ENCODE results near the gene SUGCT. TPM values are rescaled to one million over a fixed set of nuclear protein-coding genes. Genes with fewer than 3 reads are reported as not detected.

SUGCT gene
- total RNA-seq, 1 experiment from 2014 or later = 17.1 TPM

DNA sequence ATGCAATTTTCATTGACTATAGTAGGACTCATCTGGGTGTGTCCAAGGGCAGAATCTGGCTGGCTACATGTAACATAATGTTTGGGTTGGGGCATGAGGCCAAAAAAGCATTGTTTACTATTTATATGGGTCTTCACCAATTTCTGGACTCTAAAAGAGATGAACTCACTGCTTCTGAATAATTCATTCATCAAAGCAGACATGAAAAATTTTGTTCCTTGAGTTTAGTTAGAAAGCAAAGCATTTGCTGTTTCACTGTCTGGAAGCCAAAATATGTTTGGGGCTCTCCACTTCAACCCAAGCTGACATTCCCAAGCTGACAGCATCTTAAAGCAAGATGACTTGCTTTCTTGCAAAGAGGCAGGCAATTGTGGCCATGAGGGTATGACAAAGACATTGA is 670.6 kb downstream of the SUGCT start:
- Histone ChIP-seq H3K4me3 (no peak overlapping the region), H3K9me3 (replicated peaks) (peaks cover 3% of the 10 kb centered on the region; the same call in 1 of the 2 replicates), H3K4me1 (replicated peaks) (peaks cover 75% of the 10 kb centered on the region), H3K27me3 (replicated peaks) (no peaks in the 10 kb centered on the region), H3K27ac (peak overlapping the region; percentile 81), H3K36me3 (no peaks in the 10 kb centered on the region)
- DNase-seq (ENCODE audit: low read depth in 1 of 2, low spot score in 2 of 2) = no peak

DNA sequence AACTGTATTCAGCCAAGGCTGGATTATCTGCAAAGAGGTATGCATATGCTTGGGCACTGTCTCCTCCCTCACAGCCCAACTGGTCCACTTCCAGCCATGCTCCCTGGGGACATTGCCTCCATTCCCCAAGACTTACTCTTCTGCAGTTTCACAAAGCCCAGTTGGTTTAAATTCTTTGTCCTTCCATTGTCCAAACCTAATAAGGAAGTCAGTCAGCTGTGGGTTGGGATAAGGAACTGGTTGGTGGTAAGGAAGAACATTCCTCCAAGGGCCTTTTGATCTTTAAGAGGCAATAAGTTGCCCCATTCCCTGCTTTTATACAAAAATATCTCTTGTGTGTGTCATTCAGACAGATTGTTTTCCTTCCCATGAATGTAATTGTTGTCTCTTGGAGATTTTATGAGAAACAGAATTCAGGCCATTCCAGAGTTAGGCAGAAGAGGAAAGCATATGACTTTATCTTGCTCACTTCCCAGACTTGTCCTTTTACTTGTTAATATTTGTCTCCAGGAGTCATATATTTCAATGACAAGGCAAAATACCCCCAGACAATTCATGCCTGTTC is 673.7 kb downstream of the SUGCT start:
- Histone ChIP-seq H3K9me3 (replicated peaks) (peaks cover 3% of the 10 kb centered on the region), H3K4me1 (replicated peaks) (peaks cover 65% of the 10 kb centered on the region), H3K36me3 (0 out of 2 replicates have a peak, but pooled peaks cover 2% of the 10 kb centered on the region), H3K27ac (peak overlapping the region; percentile 99), H3K4me3 (no peak overlapping the region), H3K27me3 (replicated peaks) (no peaks in the 10 kb centered on the region)
- DNase-seq (ENCODE audit: low read depth in 1 of 2, low spot score in 2 of 2) = peak; percentile 94 to 97

DNA sequence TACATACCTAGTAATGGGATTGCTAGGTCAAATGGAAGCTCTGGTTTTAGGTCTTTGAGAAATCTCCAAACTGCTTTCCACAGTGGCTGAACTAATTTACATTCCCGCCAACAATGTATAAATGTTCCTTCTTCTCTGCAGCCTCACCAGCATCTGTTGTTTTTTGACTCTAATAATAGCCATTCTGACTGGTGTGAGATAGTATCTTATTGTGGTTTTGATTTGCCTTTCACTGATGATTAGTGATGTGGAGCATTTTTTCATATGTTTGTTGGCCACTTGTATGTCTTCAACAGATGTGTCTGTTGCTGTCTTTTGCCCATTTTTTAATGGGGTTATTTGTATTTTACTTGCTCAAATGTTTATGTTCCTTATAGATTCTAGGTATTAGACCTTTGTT is 675.5 kb downstream of the SUGCT start:
- Histone ChIP-seq H3K4me3 (no peak overlapping the region), H3K9me3 (replicated peaks) (peaks cover 3% of the 10 kb centered on the region), H3K27me3 (replicated peaks) (no peaks in the 10 kb centered on the region), H3K36me3 (0 out of 2 replicates have a peak, but pooled peaks cover 2% of the 10 kb centered on the region), H3K4me1 (replicated peaks) (peaks cover 48% of the 10 kb centered on the region), H3K27ac (peak overlapping the region; percentile 99)
- peak in 1 of 2 experiments; percentile 20 for DNase-seq (ENCODE audit: low read depth in 1 of 2, low spot score in 2 of 2)

DNA sequence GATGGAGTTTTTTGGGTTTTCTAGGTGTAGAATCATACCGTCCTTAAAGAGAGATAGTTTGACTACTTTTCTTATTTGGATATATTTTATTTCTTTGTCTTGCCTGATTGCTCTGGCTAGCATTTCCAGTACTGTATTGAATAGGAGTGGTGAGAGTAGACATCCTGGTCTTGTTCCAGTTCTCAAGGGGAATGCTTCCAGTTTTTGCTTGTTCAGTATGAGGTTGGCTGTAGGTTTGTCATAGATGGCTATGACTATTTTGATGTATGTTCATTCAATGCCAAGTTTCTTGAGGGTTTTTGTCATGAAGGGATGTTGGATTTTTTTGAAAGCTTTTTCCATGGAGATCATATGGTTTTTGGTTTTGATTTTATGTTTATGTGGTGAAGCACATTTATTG is 676.9 kb downstream of the SUGCT start:
- H3K9me3 ChIP-seq (replicated peaks) = peaks cover 3% of the 10 kb centered on the region
- no peaks in the 10 kb centered on the region for H3K27me3 ChIP-seq (replicated peaks)
- H3K27ac ChIP-seq = no peak overlapping the region
- peaks cover 37% of the 10 kb centered on the region for H3K4me1 ChIP-seq (replicated peaks)
- DNase-seq (ENCODE audit: low read depth in 1 of 2, low spot score in 2 of 2) = no peak
- H3K36me3 ChIP-seq = 0 out of 2 replicates have a peak, but pooled peaks cover 2% of the 10 kb centered on the region
- H3K4me3 ChIP-seq = no peak overlapping the region

DNA sequence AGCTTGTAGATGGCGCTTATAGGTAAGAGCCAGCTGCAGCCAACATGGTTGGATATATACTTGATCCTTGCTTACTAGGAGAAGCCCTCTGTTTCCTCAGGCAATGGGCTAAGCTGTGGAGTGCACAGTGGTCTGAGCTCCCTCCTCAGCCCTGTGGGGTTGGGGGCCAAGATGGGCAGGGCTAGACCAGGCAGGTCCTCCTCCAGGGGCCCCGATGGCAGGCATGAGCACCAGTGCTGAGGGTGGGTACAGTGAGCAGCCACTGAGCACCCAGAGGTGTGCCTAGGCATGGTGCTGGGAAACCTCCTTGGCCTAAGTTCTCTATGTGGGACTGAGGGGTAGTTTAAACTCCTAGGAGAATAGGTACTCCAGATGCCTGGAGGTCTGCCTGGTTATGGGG is 680.2 kb downstream of the SUGCT start:
- H3K4me1 ChIP-seq (replicated peaks) = peaks cover 10% of the 10 kb centered on the region
- no peak overlapping the region for H3K4me3 ChIP-seq
- no peaks in the 10 kb centered on the region; the same call in none of the 2 replicates for H3K9me3 ChIP-seq (replicated peaks)
- 0 out of 2 replicates have a peak, but pooled peaks cover 4% of the 10 kb centered on the region for H3K36me3 ChIP-seq
- DNase-seq (ENCODE audit: low read depth in 1 of 2, low spot score in 2 of 2) = no peak
- H3K27ac ChIP-seq = no peak overlapping the region
- no peaks in the 10 kb centered on the region for H3K27me3 ChIP-seq (replicated peaks)

DNA sequence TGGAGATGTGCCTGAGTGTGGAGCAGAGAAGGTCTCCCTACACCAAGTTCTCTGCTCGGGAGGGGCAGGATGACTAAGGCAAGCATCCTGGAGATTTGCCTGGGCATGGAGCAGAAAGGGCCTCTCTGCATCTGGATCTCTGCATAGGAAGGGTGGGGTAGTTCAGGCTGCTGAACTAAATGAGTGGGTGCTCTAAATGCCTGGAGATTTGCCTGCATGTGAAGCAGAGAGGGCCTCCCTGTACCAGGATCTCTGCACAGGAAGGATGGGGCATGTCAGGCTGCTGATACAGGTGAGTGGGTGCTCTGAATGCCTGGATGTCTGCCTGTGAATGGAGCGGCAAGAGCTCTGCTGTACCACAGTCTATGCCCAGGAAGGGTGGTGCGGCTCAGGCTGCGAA is 680.7 kb downstream of the SUGCT start:
- no peak overlapping the region for H3K4me3 ChIP-seq
- no peak overlapping the region for H3K27ac ChIP-seq

DNA sequence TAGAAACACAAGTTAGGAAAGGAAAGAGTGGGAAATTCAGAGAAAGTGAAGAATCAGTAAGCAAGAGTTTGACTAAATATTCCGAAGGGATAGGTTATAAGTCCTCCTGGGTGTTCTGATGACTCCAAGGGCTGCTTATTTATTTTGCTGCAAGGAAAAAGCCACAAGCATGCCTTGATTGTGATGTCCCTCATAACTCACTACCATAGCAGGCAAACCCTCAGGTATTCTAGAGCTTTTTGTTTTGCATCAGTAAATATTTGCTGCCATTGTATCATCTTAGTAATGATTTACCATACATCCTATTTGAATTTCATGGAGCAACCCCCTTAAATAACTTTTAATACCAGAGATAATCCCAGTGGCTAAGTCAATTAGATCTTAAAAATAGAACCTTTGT is 688.1 kb downstream of the SUGCT start:
- H3K36me3 ChIP-seq = 0 out of 2 replicates have a peak, but pooled peaks cover 4% of the 10 kb centered on the region
- peak overlapping the region; percentile 96 for H3K27ac ChIP-seq
- H3K4me1 ChIP-seq (replicated peaks) = peaks cover 61% of the 10 kb centered on the region
- no peaks in the 10 kb centered on the region for H3K9me3 ChIP-seq (replicated peaks)
- H3K4me3 ChIP-seq = no peak overlapping the region
- H3K27me3 ChIP-seq (replicated peaks) = no peaks in the 10 kb centered on the region
- peak; percentile 79 to 92 for DNase-seq (ENCODE audit: low read depth in 1 of 2, low spot score in 2 of 2)

More for the DNA sequence above, 680.7 kb downstream of the SUGCT start:
- H3K9me3 ChIP-seq (replicated peaks) = no peaks in the 10 kb centered on the region; the same call in 1 of the 2 replicates
- peaks cover 5% of the 10 kb centered on the region for H3K4me1 ChIP-seq (replicated peaks)
- 0 out of 2 replicates have a peak, but pooled peaks cover 4% of the 10 kb centered on the region for H3K36me3 ChIP-seq
- DNase-seq (ENCODE audit: low read depth in 1 of 2, low spot score in 2 of 2) = no peak
- no peaks in the 10 kb centered on the region for H3K27me3 ChIP-seq (replicated peaks)

DNA sequence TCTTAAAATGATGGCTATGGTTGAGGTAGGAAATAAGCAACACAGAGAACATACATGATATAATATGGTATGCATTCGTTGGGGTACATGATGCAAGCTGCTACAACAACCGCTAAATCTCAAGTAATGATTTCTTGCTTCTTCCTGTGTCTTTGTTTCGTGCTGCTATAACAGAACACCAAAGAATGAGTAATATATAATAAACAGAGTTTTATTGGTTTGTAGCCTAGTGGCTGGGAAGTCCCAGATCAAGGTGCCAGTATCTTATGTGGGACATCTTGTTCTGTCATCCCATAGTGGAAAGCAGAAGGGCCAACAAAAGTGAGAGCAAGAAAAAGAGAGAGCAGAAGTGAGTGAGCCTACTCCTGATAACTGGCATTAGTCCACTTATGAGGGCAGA is 689.7 kb downstream of the SUGCT start:
- Histone ChIP-seq H3K4me1 (replicated peaks) (peaks cover 66% of the 10 kb centered on the region), H3K36me3 (0 out of 2 replicates have a peak, but pooled peaks cover 2% of the 10 kb centered on the region), H3K4me3 (no peak overlapping the region), H3K27ac (peak overlapping the region; percentile 96), H3K9me3 (replicated peaks) (no peaks in the 10 kb centered on the region), H3K27me3 (replicated peaks) (no peaks in the 10 kb centered on the region)
- peak; percentile 48 to 78 for DNase-seq (ENCODE audit: low read depth in 1 of 2, low spot score in 2 of 2)

DNA sequence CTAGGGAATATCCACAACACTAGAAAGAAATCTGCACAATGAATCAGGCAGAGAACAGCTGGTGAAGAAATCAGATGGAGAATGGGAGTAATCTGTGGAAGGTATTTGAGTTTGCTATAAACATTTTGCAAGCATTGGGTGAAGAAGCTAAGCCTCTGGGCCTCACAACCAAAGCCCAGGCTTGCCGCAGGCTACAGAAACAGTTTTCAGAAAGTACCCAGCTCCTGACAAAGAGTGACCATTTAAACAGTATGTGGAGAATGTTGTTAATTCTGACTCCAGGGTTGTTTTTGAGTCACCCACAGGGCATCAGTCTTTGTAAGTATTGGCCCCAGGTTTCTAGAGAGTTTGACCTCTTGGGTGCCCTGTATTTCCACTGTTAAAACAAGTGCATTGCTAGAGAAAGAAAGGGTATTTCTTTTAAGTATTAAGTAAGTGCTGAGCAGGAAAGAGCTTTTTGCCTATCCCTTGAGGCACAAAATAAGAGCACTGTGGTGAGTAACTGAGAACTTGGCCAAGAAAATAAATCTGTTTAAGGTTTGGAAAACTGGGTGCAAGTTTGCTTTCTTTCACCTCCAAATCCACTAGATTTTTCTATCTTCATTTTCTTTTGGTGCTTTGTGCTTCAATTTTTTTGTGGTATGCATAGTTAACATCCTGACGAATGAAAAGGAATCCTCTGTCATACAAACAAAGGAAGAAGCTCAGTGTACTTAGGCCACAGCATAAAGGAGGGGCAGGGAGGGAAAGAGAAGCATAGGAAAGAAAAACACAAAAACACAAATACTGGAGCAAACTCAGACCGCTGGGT is 691.8 kb downstream of the SUGCT start:
- Histone ChIP-seq H3K4me1 (replicated peaks) (peaks cover 78% of the 10 kb centered on the region), H3K27ac (peak overlapping the region; percentile 96), H3K27me3 (replicated peaks) (no peaks in the 10 kb centered on the region), H3K36me3 (0 out of 2 replicates have a peak, but pooled peaks cover 2% of the 10 kb centered on the region), H3K4me3 (no peak overlapping the region), H3K9me3 (replicated peaks) (no peaks in the 10 kb centered on the region)
- DNase-seq (ENCODE audit: low read depth in 1 of 2, low spot score in 2 of 2) = peak; percentile 56 to 86

DNA sequence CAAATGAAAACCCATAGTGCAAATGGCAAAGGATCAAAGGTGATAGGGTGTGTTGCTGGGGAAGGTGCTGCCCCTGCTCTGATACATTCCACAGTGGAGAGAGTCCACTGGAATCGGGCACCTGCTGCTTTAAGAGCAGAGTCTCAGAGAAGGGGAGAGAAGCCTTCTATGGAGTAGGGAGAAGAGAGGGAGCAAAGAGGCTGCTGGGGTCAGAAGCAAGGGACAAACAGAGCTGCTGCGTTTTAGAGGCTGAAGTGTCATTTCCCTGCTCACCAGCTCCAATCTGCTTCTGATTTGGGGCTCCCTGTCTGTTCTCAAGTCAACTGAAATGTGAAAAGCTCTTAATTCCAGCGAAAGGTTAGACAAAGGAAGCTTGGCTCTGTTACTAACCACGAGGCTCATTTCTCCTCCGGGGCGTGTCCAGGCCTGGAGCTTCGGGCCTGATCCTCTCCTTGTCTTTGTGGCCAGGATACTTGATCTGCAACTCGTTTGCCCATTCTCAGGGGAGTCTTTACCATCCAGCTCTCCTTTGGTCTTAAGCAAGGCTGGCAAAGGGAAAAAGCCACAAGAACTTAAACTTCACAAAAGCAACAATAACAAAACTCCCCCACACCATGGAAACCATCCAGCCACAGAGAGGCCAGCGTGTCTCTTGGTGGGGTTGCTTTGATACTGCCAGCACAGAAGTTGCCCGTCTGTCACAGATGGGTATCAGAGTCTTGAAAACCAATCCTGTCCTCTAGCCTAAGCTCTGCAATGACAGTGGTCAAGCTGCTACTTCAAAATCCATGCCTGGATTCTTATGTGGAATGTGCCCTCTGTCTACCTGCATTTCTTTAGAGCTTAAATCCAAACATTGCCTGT is 692.6 kb downstream of the SUGCT start:
- Histone ChIP-seq H3K4me3 (no peak overlapping the region), H3K4me1 (replicated peaks) (peaks cover 73% of the 10 kb centered on the region), H3K9me3 (replicated peaks) (no peaks in the 10 kb centered on the region), H3K27ac (peak overlapping the region; percentile 96), H3K36me3 (0 out of 2 replicates have a peak, but pooled peaks cover 2% of the 10 kb centered on the region), H3K27me3 (replicated peaks) (no peaks in the 10 kb centered on the region)
- peak; percentile 77 to 88 for DNase-seq (ENCODE audit: low read depth in 1 of 2, low spot score in 2 of 2)

DNA sequence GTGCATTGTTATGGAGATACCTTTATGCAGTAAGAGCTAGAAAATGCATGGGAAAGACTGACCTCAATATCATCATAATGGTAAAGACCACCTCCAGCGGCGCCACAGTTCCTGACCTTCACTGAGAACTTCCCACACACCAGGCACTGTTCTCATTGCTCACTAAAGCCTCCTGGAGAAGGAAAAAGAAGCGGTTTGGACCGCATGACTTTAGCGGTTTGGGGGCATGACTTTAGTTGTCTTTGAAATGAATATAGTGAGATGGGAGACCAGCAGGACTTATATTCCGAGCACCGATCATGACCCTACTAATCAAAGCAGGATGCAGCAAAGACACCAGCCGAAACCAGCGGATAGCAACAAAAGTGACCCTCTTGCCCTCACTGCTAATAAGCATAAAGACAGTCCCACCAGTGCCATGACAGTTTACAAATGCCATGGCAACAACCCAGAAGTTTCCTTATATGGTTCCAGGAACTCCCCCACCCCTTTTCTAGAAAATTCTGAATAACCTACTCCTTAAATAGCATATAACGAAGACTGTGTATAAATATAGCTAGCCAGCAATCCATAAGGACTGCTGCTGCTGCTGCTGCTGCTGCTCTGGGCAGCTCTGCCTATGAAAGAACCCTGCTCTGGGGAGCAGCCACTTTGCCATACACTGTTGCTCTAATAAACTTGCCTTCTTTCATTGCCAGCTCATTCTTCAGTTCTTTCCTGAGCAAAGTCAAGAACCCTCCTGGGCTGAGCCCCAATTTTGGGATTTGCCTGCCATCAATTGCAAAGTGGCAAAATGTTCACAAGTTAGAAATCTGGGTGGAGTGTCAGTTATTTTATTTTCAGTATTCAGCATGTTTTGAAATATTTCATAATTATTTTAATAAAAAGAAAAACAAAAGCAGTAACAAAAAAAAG is 694.1 kb downstream of the SUGCT start:
- 0 out of 2 replicates have a peak, but pooled peaks cover 2% of the 10 kb centered on the region for H3K36me3 ChIP-seq
- H3K9me3 ChIP-seq (replicated peaks) = no peaks in the 10 kb centered on the region
- no peak overlapping the region for H3K27ac ChIP-seq
- peaks cover 58% of the 10 kb centered on the region for H3K4me1 ChIP-seq (replicated peaks)
- no peak overlapping the region for H3K4me3 ChIP-seq
- H3K27me3 ChIP-seq (replicated peaks) = no peaks in the 10 kb centered on the region
- DNase-seq (ENCODE audit: low read depth in 1 of 2, low spot score in 2 of 2) = no peak

DNA sequence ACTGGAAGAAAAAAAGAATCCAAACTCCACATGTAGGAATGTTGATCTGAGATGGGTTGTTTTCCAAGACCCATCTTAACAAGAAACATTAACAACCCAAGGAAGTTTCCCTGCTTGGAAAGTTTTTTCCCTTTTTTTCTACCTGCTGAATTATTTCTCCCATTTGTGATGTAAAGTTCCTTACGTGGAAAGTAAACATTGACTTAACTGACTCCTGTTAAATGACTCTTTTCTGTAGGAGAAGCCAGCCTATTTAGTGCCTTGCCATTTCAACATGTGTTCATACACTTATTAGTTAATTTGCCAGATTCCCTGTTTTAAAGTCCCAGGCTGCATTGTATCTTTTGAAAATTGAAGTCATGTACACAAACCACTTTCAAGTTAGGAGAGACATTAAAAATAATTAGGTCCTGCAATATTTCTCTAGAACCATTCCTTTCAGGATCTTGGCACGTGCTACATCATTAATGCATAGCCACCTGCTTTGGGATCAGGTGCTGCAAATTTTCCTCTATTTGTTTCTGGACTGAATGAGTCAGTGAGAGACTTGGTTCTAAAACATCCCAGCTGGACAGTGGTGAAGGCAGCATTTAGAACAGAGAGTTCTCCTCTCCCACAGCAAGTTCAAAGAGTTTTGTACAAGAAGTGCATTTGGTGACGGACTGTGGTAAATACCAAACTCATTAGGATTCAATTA is 698.5 kb downstream of the SUGCT start:
- no peak overlapping the region for H3K4me3 ChIP-seq
- peaks cover 14% of the 10 kb centered on the region for H3K4me1 ChIP-seq (replicated peaks)
- no peak for DNase-seq (ENCODE audit: low read depth in 1 of 2, low spot score in 2 of 2)
- no peak overlapping the region for H3K27ac ChIP-seq
- H3K27me3 ChIP-seq (replicated peaks) = no peaks in the 10 kb centered on the region
- no peaks in the 10 kb centered on the region for H3K36me3 ChIP-seq
- H3K9me3 ChIP-seq (replicated peaks) = no peaks in the 10 kb centered on the region
